Activated CD4-positive, alpha-beta T cell treated with anti-CD3 and anti-CD28 coated beads for 1 hour (primary cell): ENCODE measurements around the gene RDH14.
A peak's percentile ranks its signal among the peaks of the same experiment; 100 is the strongest.

Source experiments
- DNase-seq: peaks from one replicate; pipeline ENCODE4 v3.0.0-alpha.2; 2020

The RDH14 gene

GRCh38 chr2:18560797-18561085 is 288 bp upstream of the RDH14 start:
- DNase-seq: no peak

GRCh38 chr2:18559531-18560030 is 872 bp downstream of the RDH14 start:
- DNase-seq: no peak

DNA sequence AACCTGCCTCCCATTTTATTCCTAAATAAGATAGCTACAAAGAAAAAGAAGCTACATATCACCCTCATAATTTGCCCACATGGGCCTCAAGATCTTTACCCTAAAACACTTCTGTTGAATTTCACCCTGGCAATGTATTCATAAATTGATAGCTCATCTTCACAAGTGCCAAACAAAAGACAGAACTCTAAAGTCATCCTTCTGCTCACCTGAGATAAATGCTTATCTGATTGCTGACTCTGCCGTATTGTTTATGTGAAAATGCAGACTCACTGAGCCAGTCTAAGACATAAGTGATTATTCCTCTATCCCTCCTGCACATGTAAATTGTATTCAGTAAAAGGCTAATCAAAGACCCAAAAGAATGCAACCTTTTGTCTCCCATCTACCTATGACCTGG is 2.0 kb downstream of the RDH14 start:
- no peak for DNase-seq

DNA sequence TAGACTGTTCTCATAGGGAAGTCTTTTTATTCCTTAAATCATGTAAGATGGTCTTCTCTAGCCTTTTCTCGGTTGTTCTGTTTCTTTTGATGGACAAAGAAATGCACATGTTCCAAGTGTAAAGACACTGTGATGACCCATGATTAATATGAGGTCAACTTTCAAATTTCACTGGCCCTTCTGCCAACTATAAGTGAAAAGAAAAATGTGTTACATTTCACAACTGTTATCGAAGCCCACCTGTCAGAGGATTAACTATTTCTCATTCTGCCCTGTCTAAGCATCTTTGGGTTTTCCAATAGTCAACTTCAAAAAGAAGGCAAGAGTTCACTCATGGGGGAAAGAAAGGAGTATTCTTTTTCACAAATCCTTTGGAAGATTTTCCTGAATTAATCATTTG is 3.3 kb downstream of the RDH14 start:
- DNase-seq: no peak

GRCh38 chr2:18552351-18553077 is 7.9 kb downstream of the RDH14 start:
- no peak for DNase-seq

DNA sequence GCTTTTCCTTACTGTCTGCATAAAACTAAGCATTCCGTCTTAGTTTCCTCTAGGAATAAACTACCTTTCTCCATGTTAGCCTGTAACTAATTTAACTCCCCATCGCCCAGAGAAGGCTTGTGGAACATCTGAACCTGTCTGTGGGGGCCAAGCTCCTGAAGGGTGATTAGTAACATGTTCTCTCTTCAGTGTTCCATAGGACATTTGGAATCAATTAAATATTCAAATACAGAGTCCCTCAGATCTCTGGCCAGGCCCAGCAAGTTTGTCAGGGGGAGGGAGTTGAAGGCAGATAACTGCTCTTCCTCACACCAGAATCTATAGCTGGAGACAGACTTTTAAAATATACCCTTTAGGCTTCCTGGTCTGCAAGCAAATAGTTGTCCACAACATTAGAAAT is 8.8 kb downstream of the RDH14 start:
- no peak for DNase-seq

GRCh38 chr2:18551169-18551568 is 9.3 kb downstream of the RDH14 start:
- no peak for DNase-seq

DNA sequence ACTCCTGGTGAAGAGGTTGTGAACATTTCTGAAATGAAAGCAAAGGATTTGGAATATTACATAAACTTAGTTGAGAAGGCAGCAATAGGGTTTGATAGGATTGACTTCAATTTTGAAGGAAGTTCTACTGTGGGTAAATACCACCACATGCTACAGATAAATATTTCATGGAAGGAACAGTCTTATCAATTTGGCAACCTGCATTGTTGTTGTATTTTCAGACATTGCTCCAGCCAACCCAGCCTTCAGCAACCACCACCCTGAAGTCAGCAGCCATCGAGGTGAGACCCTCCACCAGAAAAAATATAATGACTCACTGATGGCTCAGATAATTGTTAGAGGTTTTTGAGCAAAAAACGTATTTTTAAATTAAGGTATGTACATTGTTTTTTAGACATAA is 10.0 kb downstream of the RDH14 start:
- DNase-seq: no peak

GRCh38 chr2:18549083-18549482 is 11.4 kb downstream of the RDH14 start:
- no peak for DNase-seq

DNA sequence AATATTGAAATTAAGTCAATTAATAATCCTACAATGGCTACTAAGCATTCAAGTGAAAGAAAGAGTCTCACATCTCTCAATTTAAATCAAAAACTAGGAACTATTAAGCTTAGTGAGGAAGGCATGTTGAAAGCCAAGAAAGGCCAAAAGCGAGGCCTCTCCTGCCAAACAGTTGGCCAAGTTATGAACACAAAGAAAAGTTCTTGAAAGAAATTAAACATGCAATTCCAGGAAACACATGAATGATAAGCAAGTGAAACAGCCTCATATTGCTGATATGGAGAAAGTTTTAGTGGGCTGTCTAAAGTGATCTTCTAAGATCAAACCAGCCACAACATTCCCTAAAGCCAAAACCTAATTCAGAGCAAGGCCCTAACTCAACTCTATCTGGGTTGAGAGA is 11.8 kb downstream of the RDH14 start:
- no peak for DNase-seq

DNA sequence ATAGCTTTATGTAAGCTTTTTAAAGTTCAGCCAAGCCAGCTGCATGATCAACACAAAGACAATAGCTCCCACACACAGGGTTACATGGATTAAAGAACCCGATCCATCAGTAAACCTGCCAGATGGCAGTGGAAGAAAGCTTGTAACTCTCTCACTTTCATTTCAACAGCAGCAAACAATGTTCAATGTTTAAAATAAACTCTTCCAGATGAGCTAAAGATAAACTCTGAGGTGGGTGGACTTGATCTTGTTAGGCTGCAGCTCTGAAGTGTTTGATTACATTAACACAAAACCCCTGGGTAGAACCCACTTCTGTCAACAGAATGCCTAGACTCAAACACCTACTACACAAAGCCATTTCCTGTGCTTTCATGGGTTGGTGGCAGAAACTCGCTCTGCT is 13.9 kb downstream of the RDH14 start:
- DNase-seq: no peak

- no peak for DNase-seq
Observed at GRCh38 chr2:18545384-18545783, 15.1 kb downstream of the RDH14 start.

- DNase-seq: no peak
Observed at GRCh38 chr2:18544171-18544570, 16.3 kb downstream of the RDH14 start.

- no peak for DNase-seq
Observed at GRCh38 chr2:18540872-18541271, 19.6 kb downstream of the RDH14 start.

- DNase-seq: no peak
Observed at GRCh38 chr2:18536697-18537096, 23.8 kb downstream of the RDH14 start.

DNA sequence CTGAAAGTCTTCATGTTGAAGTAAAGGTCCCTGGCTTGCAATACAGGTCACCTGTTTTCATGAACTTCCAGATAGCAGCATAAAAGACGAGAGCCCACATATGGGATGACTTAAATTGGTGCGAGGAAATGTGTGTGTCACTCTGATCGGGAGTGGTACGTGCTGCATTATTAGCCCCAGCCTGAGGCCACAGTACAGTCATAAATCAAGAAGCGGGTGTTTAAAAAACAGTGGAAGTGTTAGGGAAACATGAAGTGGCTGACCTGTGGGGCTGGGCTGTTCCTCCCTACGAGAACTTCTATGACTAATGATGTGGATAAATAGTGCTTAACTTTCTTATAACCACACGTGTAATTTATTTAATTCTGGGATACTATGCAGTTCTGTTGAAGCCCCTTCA is 24.4 kb downstream of the RDH14 start:
- DNase-seq: no peak

- DNase-seq: no peak
Observed at GRCh38 chr2:18531194-18531593, 29.3 kb downstream of the RDH14 start.

- DNase-seq: no peak
Observed at GRCh38 chr2:18527822-18528221, 32.6 kb downstream of the RDH14 start.

GRCh38 chr2:18527326-18527725 is 33.1 kb downstream of the RDH14 start:
- no peak for DNase-seq

DNA sequence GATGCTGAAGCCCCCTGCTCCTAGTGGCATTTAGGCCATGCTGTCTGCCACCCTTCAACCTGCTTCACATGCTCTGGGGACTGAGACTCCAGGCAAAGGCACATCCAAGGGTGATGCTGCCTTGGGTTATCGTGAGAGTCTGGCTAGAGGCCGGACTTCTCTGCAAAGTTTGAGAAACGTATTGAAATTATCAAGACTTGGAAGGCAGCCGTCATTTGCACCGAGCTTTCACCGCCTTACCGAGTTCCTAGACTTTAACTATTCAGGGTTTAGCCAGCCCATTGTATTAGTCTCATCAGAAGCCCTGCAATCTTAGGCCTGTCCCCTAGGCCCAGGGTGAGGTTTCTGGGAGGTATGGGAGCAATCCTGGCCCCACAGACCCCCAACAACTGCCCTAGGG is 34.0 kb downstream of the RDH14 start:
- no peak for DNase-seq

GRCh38 chr2:18525852-18526251 is 34.6 kb downstream of the RDH14 start:
- DNase-seq: no peak

- no peak for DNase-seq
Observed at GRCh38 chr2:18525236-18525635, 35.2 kb downstream of the RDH14 start.

GRCh38 chr2:18522484-18523146 is 37.8 kb downstream of the RDH14 start:
- no peak for DNase-seq

DNA sequence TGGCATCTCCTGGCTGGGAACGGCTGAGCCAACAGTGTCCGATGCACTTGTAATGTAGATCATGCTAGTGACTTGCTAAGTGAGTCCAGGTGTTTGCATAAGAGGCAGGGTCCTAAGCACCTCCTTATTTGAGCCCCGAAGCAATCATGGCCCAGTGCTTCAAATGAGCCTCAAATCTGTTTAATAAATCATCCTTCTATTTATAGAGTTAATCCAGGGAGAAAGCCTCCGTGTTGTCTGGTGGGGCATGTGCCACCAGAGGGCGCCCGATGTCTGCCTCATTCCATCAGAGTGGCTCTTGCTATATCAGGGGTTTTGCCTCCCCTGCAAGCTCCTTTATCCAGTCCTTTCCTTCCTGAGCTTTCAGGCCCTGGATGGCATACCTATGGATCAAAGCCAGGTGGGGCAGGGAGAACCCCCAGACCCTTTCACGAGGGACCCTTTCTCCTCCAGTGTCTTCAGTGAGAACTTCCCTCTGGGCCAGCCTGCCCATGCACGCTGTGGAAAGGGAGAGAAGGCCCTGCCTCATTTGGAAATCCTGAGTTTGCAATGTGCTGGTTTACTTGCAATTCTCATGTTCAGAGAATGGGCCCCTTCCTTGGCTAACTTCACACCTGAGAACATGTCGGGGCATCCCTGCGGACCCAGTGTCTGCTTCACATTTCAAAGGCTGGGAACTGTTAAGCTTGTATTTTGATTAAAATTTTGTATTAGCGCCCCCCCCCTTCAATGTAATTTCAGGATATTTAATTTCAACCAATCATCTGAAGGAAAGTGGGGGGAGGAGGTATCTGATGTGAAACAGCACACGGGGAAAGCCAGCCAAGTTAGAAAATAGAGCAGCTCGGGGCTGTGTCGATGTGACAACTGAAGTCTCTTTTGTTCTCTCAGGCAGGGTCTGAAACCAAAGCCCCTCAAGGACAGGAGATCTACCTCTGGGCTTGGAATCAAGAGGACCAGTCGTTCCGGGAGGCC is 39.7 kb downstream of the RDH14 start:
- peak; percentile 58 for DNase-seq
